HG03460 (cell line): ENCODE data around the gene AHNAK2.

ENCODE experiments used
- ATAC-seq: cut with Tn5 transposase; IDR thresholded peaks from one replicate; pipeline ENCODE4 v1.9.1; 2021; ENCODE audit not compliant: unreplicated experiment

AHNAK2 gene

DNA sequence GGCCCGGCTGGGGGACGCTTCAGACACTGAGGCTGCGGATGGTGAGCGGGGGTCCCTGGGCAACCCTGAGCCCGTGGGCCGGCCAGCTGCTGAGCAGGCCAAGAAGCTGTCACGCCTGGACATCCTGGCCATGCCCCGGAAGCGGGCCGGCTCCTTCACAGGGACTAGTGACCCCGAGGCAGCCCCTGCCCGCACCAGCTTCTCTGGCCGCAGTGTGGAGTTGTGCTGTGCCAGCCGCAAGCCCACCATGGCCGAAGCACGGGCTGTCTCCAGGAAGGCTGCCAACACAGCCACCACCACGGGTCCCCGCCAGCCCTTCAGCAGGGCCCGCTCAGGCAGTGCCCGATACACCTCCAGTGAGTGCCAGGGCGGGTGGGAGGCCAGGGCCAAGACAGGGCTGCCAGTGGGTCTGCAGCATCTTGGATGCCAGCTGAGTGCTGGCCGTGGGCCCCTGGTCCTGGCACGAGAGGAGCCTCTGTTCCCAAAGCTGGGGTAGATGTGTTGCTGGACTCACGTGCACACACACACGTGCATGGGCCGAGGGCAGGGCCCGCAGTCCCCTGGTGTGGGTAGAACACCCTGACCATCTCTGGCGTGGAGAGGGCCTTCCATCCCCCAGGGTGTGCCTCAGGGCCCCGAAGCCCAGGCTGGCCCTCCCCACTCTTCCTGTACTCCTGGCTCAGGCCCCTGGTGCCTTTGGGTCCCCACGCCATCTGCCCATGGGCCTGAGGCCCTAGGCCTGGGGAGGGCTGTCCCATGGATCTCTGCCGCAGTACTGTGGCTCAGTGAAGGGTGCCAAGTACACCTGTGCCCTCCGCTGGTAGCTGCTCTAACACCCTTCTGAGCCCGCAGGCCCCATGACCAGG lies 90.3 kb downstream of the AHNAK2 start:
- ATAC-seq, result no peak
